Ectodermal cell (in vitro differentiated cells): Measurements from ENCODE around the gene MYOG.

Source experiments
- H3K27ac ChIP-seq: 2 replicates; pipeline ENCODE4 v1.7.0; 2013; ENCODE audit warnings: mild to moderate bottlenecking, low read depth, low read length; ENCODE audit not compliant: insufficient read depth, poor library complexity, severe bottlenecking
- H3K27me3 ChIP-seq: 2 replicates; pipeline ENCODE4 v1.7.0; 2013; ENCODE audit warnings: mild to moderate bottlenecking, low read length; ENCODE audit not compliant: insufficient read depth, control insufficient read depth, poor library complexity, severe bottlenecking
- H3K36me3 ChIP-seq: one replicate; pipeline ENCODE4 v1.7.0; 2013; ENCODE audit warnings: low read length; ENCODE audit not compliant: control insufficient read depth, insufficient read depth
- H3K4me1 ChIP-seq: one replicate; pipeline ENCODE4 v1.7.0; 2013; ENCODE audit warnings: low read length; ENCODE audit not compliant: control insufficient read depth, insufficient read depth
- H3K4me3 ChIP-seq: 2 replicates; pipeline ENCODE4 v1.7.0; 2013; ENCODE audit warnings: low read depth, low read length, control low read depth; ENCODE audit not compliant: insufficient read depth
- H3K9me3 ChIP-seq: 2 replicates; pipeline ENCODE4 v1.7.0; 2013; ENCODE audit warnings: mild to moderate bottlenecking, low read length, moderate library complexity; ENCODE audit not compliant: control insufficient read depth
- WGBS, 2 experiments: methylation state at CpG; one replicate each; pipeline ENCODE4 v1.1.7; 2013; ENCODE audit warnings: missing lambda C conversion rate in 2 of 2; 5-methylcytosine and 5-hydroxymethylcytosine counted together

MYOG gene

DNA sequence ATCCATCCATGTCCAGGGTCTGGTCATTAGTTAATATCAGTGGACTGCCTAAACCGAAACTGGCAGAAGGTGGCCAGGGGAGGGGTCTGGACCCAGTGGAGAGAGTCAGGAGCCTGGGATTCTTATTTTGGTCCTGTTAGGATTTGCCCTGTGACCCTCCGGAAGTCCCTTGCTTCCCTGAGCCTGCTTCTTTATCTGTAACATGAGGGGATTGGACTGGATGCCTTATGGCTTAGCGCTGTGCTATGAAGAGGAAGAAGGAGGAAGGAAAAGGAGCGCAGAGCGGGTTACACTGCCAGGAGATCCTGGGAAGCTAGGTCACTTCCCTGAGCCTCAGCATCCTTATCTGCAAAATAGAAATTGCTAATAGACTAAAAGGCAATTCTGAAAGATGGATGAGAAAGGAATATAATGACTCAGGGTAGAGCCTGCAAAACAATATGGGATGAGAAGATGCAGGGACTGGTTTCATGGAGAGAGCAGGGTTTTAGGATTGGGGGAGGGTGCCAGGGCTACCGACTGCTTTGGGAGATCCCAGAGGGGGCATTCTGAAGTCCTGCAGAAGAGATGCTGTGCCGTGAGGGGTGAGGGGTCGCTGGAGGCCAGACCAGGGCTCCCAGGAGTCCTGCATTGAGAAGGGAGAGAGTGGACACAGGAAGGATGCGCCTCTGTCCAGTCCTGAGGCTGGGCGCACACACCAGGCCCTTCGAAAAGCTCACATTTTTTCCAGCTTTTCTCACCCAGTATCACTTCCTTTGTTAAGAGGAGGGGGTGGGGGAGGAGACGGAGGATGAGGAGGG, 41.3 kb upstream of the MYOG start:
- 38 to 45% methylated on average over 12 of the region's 12 CpGs for WGBS, 2 experiments
- Histone ChIP-seq H3K36me3 (no peaks in the 10 kb centered on the region), H3K27me3 (peaks cover 35% of the 10 kb centered on the region), H3K4me3 (peak overlapping the region; percentile 29), H3K27ac (no peak overlapping the region), H3K9me3 (no peaks in the 10 kb centered on the region), H3K4me1 (peaks cover 20% of the 10 kb centered on the region)

DNA sequence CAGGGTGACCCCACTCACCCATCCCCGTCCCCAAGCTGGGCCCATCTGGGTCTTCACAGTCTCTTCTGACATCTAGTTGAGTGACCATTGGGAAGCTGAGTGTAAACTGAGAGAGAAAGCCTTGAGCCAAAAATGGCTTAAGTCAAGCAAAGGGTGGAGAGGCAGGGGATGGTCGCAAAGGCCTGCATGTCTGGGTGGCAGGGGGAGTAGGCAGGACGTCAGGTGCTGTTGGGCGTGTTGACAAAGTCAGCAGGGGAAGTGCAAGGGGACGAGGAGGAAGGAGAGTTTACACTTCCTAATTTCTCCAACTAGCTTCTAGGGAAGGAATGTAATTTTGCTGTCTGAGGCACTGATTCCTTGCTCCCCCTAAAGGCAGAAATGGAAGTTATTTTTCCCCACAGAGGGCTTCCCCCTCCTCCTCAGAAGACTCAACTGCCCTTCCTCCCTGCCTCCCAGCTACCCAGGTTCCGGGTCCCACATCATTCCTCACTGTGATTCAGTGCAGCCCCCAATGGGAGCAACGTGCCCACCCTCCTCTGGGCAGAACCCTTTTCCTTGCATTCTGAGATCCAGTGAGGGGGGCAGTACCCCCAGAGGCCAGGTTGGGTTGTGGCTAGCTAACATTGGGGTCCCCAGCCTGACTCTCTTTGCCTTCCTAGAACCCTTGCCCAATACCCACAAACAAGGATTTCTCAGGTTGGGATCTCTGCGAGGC, 40.5 kb upstream of the MYOG start:
- H3K27me3 ChIP-seq: peaks cover 35% of the 10 kb centered on the region
- no peaks in the 10 kb centered on the region for H3K36me3 ChIP-seq
- H3K9me3 ChIP-seq: no peaks in the 10 kb centered on the region
- peaks cover 20% of the 10 kb centered on the region for H3K4me1 ChIP-seq
- no peak overlapping the region for H3K4me3 ChIP-seq
- no peak overlapping the region for H3K27ac ChIP-seq
- 42% methylated on average over 8 of the region's 8 CpGs for WGBS, 2 experiments

DNA sequence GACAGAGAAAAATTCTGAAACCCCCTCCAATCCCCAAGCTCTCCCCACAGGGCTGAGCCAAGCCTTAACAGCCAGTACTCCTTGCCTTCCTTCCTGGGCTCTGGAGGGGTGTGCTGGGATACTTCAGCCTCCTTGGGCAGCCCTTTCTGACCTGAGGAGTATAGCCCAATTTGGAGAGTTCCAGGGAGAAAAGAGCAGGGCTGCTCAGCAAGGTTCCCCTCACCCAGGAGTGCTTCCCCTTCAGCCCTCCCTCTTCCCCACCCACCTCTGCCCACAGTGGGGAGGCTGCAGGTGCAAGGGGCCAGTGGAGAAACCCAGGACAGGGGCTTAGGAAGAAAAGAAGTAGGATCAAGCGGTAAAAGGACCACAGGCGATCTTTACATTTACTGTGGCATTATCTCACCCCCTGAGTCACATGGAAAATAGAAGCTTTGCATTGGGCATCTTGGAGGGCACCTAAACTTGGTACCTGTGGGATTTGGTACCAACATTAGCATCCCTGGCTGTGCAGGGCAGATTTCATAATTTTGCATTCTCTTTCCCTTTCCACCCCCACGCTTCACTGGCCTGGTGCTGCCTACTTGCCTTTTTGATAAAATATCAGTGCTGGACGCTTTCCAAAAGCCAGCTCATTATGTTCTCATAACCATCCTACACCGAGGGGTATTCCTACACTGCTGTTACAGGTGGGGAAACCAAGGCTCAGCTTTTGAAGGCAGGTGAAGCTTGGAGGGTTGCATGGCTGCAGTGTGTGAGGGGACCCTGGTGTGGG, 38.9 kb upstream of the MYOG start:
- Histone ChIP-seq H3K4me1 (peaks cover 17% of the 10 kb centered on the region), H3K36me3 (no peaks in the 10 kb centered on the region), H3K9me3 (no peaks in the 10 kb centered on the region), H3K27ac (no peak overlapping the region), H3K27me3 (peaks cover 35% of the 10 kb centered on the region), H3K4me3 (no peak overlapping the region)
- 88 to 90% methylated on average over 5 of the region's 5 CpGs for WGBS, 2 experiments

DNA sequence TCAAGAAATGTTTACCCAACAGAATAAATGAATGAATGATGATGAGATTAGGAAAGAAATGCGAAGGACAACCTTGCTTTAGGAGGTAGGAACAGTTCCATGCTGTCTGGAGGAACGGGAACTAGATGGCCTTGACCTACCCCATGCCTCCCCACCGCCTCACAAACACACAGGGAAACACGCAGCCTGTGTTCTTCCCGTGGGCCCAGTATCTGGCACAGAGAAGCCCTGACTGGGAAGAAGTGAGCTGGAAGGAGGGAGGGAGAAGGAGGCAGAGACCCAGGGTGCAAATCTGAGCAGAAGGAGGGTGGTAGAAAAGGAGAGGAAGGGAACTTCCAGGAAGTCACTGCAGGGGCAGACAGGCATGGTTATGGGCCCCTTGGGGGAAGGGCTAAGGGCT, 38.2 kb upstream of the MYOG start:
- 83 to 85% methylated on average over 5 of the region's 5 CpGs for WGBS, 2 experiments
- no peaks in the 10 kb centered on the region for H3K9me3 ChIP-seq
- H3K27ac ChIP-seq: no peak overlapping the region
- no peak overlapping the region for H3K4me3 ChIP-seq
- H3K4me1 ChIP-seq: peaks cover 15% of the 10 kb centered on the region
- H3K27me3 ChIP-seq: peaks cover 31% of the 10 kb centered on the region
- no peaks in the 10 kb centered on the region for H3K36me3 ChIP-seq

DNA sequence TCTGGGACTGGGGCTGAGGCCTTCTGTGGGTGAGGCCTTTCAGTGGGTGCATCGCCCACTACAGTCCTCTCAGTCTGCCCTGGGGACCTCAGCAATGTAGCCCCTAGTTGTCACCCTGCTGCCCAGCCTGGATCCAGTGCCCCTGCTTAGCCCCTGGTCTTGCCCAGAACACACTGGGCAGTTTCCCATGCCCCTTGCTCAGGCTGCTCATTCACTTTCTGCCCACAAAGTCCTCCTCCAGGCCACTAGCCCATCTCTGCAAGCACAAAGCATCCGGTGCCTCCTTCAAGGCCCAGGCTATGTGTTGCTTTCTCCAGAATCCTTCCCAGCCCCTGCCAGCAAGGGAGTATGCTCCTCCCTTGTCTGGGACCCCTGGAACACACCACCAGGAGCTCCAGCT, 36.3 kb upstream of the MYOG start:
- Histone ChIP-seq H3K4me1 (peaks cover 8% of the 10 kb centered on the region), H3K27ac (no peak overlapping the region), H3K27me3 (peaks cover 17% of the 10 kb centered on the region), H3K4me3 (no peak overlapping the region), H3K36me3 (no peaks in the 10 kb centered on the region), H3K9me3 (no peaks in the 10 kb centered on the region)
- WGBS, 2 experiments: 93% methylated on average over 2 of the region's 2 CpGs

DNA sequence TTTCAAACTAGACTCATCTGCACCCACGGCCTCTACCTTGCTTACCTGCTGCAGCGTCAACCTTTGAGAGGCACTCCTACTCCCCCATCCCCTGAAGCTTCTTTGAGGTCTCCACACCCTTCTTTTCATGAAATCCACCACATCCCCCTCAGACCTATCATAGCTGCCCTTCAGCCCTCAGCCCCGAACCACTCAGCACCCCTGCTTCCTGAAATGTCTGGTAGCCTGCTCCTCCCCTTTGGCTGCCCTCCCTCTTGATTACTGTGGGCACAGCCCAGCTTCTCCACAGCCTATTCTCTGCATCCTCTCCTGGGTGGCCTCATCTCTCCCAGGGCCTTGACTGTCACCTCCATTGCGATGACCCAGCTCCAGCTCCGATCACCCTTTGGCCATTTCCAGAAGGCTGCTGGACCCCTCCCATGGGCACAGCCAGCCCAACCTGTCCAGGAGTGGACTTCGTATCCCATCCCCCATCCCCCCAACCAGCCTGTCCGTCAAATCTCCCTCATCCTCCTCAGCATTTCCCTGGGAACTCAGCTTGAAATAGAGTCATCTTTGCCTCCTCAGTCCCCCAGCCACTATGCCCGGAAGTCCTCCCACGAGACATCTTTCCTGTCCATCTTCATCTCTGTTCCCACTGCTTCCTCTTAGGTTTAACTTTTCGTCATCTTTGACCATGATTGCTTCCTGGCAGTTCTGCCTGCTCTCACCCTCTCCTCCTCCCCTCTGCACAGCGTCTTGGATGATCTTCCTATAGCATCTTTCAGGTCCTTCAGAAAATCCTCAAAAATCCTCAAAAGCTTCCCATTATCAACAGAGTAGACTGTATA, 35.6 kb upstream of the MYOG start:
- 92% methylated on average over 11 of the region's 11 CpGs for WGBS, 2 experiments
- Histone ChIP-seq H3K4me1 (peaks cover under 1% of the 10 kb centered on the region), H3K27me3 (peaks cover 12% of the 10 kb centered on the region), H3K4me3 (no peak overlapping the region), H3K36me3 (no peaks in the 10 kb centered on the region), H3K27ac (no peak overlapping the region), H3K9me3 (no peaks in the 10 kb centered on the region)

DNA sequence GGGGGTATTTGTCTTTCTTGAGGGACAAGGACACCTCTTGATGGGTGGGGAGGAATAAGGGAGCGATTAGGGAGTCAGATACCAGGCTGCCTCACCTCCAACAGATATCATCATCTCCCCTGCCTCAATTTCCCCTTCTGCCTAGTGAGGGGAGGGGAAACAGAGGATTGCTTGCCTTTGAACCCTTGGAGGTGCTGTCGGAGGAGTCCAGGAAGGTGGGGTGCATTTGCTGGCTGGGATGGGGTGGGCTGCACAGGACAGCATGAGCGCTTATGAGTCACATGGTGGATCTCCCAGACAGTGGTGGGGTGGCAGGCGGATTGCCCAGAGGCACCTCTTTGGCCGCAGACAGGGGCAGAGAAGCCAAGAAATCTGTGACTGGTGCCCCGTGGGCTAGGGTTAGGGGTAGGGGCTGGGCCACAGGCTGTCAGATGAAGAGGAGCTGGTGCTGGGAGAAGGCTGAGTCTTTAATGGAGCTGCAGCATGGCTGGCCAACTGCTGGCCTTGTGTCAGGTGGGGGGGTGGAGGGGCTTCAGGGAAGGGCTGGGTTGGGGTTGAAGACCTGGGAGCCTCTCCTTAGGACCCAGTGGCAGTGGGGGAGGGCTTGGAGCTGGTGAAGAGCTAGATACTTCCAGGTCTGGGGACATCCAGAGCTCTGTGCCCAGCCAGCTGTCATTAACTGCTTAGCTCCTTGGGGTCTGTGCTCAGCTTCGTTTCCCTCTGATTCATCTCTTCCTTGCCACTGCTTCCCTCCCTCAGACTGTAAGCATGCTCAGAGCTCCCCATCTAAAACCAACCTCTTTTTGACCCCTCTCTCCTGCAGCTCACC, 34.7 kb upstream of the MYOG start:
- 89 to 91% methylated on average over 6 of the region's 7 CpGs for WGBS, 2 experiments
- no peaks in the 10 kb centered on the region for H3K9me3 ChIP-seq
- H3K4me1 ChIP-seq: peaks cover 4% of the 10 kb centered on the region
- no peak overlapping the region for H3K4me3 ChIP-seq
- no peaks in the 10 kb centered on the region for H3K36me3 ChIP-seq
- H3K27me3 ChIP-seq: peaks cover 12% of the 10 kb centered on the region
- no peak overlapping the region for H3K27ac ChIP-seq

DNA sequence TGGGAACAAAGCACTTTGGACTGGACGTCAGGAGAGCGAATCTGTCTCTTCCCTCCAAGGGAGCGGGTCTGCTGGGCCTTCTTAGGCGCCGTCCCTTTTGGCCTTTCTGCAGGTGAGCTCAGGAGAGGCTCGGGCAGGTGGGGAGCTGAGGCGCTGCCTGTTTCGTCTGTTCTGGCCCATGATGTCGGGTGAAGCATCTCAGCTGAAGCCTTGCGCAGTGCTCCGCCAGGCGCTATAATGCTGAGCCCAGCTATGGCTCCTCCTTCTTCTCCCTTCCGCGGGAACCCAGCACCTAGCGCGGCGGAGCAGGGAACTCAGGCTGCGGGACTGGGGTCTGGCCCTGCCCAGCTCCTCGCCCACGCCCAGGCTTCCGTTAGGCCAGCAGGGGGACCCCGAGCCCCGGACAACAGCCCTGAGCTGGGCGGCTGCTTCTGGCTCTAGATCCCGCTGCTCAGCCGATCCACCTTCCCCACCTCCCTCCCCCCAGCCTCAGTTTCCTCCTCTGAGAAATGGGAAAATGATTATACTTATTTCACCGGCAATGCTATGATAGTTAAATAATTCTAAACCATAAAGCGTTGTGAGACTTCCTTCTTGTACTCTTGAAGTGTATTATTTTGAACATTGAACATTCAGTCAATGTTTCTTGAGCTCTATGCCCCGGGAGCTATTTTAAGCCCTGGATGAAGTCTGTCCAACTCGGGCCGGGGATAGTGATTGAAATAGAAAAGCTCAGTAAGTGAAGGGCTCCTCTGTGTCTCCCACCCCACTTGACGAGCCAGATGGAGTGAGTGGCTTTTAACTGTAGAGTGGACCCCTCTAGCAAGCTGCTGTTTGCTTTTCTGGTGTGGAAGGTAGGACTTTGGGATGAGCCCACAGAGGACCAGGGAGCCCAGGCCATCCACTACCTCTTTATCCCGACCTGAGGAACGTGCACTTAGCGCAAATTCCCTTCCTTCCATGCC, 32.1 kb upstream of the MYOG start:
- H3K27ac ChIP-seq: no peak overlapping the region
- peaks cover 4% of the 10 kb centered on the region for H3K4me1 ChIP-seq
- H3K4me3 ChIP-seq: no peak overlapping the region
- no peaks in the 10 kb centered on the region for H3K36me3 ChIP-seq
- 37 to 38% methylated on average over 33 to 35 of the region's 35 CpGs for WGBS, 2 experiments
- no peaks in the 10 kb centered on the region for H3K9me3 ChIP-seq
- H3K27me3 ChIP-seq: peaks cover 8% of the 10 kb centered on the region
